ENCODE measurements around the gene SPRED2.

- TF ChIP-seq POLR2A (IDR thresholded peaks at IDR 0.05) (no peak), CTCF (IDR thresholded peaks at IDR 0.05) (no peak)
Observed at GRCh38 chr2:65275141-65275915, 157.1 kb downstream of the SPRED2 start.

Data from esophagus squamous epithelium (tissue), 4 donors.